NCI-H1105 (cell line): ENCODE data around the gene SLC15A4.
A peak's percentile ranks its signal among the peaks of the same experiment; 100 is the strongest.
"Not testable (repeated sequence)": the region's sequence is repeated elsewhere in the genome, so short reads cannot be mapped to it uniquely, and the experiment has no call there.

Experiments used
- DNase-seq: peaks from one replicate; lab custom pipeline; 2025; lab: John Stamatoyannopoulos, UW

The SLC15A4 gene

GRCh38 chr12:128823916-128824839 lies at the start of gene SLC15A4:
Gene SLC15A4, minus strand, starts transcription at chr12:128823958. Its CDS starts 15 bp downstream, at chr12:128823943.
- DNase-seq = peak; percentile 96

GRCh38 chr12:128872303-128872702 lies 48.5 kb upstream of the SLC15A4 start:
- DNase-seq = no peak

GRCh38 chr12:128871516-128871892 lies 47.7 kb upstream of the SLC15A4 start:
- no peak for DNase-seq

GRCh38 chr12:128867466-128867865 lies 43.7 kb upstream of the SLC15A4 start:
- DNase-seq = no peak

GRCh38 chr12:128864516-128865186 lies 40.9 kb upstream of the SLC15A4 start:
- DNase-seq = no peak

GRCh38 chr12:128863957-128864356 lies 40.2 kb upstream of the SLC15A4 start:
- no peak for DNase-seq

- no peak for DNase-seq
Observed at GRCh38 chr12:128861226-128862016, 37.7 kb upstream of the SLC15A4 start.

- no peak for DNase-seq
Observed at GRCh38 chr12:128859311-128859710, 35.6 kb upstream of the SLC15A4 start.

GRCh38 chr12:128857133-128857763 lies 33.5 kb upstream of the SLC15A4 start:
- DNase-seq = no peak

- no peak for DNase-seq
Observed at GRCh38 chr12:128856791-128857078, 33.0 kb upstream of the SLC15A4 start.

GRCh38 chr12:128856035-128856790 lies 32.5 kb upstream of the SLC15A4 start:
- no peak for DNase-seq

- DNase-seq = no peak
Observed at GRCh38 chr12:128853600-128854197, 29.9 kb upstream of the SLC15A4 start.

GRCh38 chr12:128852885-128853599 lies 29.3 kb upstream of the SLC15A4 start, which contains the start of gene GLT1D1:
Gene GLT1D1, plus strand, starts transcription at chr12:128853478. Its CDS starts 104 bp downstream, at chr12:128853582.
- DNase-seq = no peak

- DNase-seq = no peak
Observed at GRCh38 chr12:128852026-128852698, 28.4 kb upstream of the SLC15A4 start.

- DNase-seq = not testable (repeated sequence)
Observed at GRCh38 chr12:128851429-128851828, 27.7 kb upstream of the SLC15A4 start.

- no peak for DNase-seq
Observed at GRCh38 chr12:128850400-128850799, 26.6 kb upstream of the SLC15A4 start.

- not testable (repeated sequence) for DNase-seq
Observed at GRCh38 chr12:128849806-128850205, 26.0 kb upstream of the SLC15A4 start.

GRCh38 chr12:128848371-128848770 lies 24.6 kb upstream of the SLC15A4 start:
- DNase-seq = no peak

- DNase-seq = not testable (repeated sequence)
Observed at GRCh38 chr12:128846671-128847070, 22.9 kb upstream of the SLC15A4 start.
